WTC11 (cell line): Measurements from ENCODE around the gene SAC3D1. TPM values are rescaled to one million over a fixed set of nuclear protein-coding genes. Genes with fewer than 3 reads are reported as not detected.

Experiments used
- ATAC-seq: fragments of 200-7000 bp; cut with Tn5 transposase; 2 replicates; pipeline ENCODE4 v1.10.0; 2021; ENCODE audit warnings: mild to moderate bottlenecking, moderate library complexity
- CTCF ChIA-PET: fragments of 300-600 bp; sonication (Branson Sonifier 250); formaldehyde crosslinking; loops from one replicate; lab custom pipeline; 2021; ENCODE audit warnings: antibody characterized with exemption; lab: Charles Lee
- POLR2A ChIA-PET: fragments of 350-600 bp; sonication (Branson Sonifier 250); formaldehyde crosslinking; loops from one replicate; lab custom pipeline; 2021; ENCODE audit warnings: antibody characterized with exemption; lab: Charles Lee
- DNase-seq: peaks from one replicate; pipeline ENCODE4 v3.0.0; 2021; ENCODE audit warnings: low spot score
- H3K27ac Mint-ChIP-seq: 2 replicates; pipeline ENCODE4 v1.8.0; 2021; ENCODE audit warnings: mixed read lengths
- H3K27me3 Mint-ChIP-seq: 2 replicates; pipeline ENCODE4 v1.8.0; 2021; ENCODE audit warnings: low read depth, mild to moderate bottlenecking, moderate library complexity, mixed read lengths
- H3K36me3 Mint-ChIP-seq: 2 replicates; pipeline ENCODE4 v1.8.0; 2021; ENCODE audit warnings: mixed read lengths
- H3K4me1 Mint-ChIP-seq: 2 replicates; pipeline ENCODE4 v1.8.0; 2022; ENCODE audit warnings: mixed read lengths
- H3K4me3 Mint-ChIP-seq: 2 replicates; pipeline ENCODE4 v1.8.0; 2021; ENCODE audit warnings: mild to moderate bottlenecking, moderate library complexity, mixed read lengths
- H3K9me3 Mint-ChIP-seq: 2 replicates; pipeline ENCODE4 v1.8.0; 2021; ENCODE audit warnings: mixed read lengths
- CBFB ChIP-seq: sonication (generic); formaldehyde crosslinking; IDR thresholded peaks from 2 replicates; pipeline ENCODE4 v1.8.1; 2022; ENCODE audit warnings: mild to moderate bottlenecking, low read depth, missing genetic modification reagents
- CREB1 ChIP-seq: sonication (generic); formaldehyde crosslinking; IDR thresholded peaks from 2 replicates; pipeline ENCODE4 v1.8.0; 2023; ENCODE audit warnings: mild to moderate bottlenecking, missing genetic modification reagents
- EMX1 ChIP-seq: fragments of 250-450 bp; sonication (Bioruptor Pico); IDR thresholded peaks from 2 replicates; pipeline ENCODE4 v1.8.0; 2021; ENCODE audit warnings: mild to moderate bottlenecking
- ERG ChIP-seq: fragments of 250-450 bp; sonication (Bioruptor Pico); IDR thresholded peaks from 2 replicates; pipeline ENCODE4 v1.8.0; 2021; ENCODE audit warnings: mild to moderate bottlenecking
- JUN ChIP-seq: sonication (generic); formaldehyde crosslinking; IDR thresholded peaks from 2 replicates; pipeline ENCODE4 v1.8.0; 2023; ENCODE audit warnings: mild to moderate bottlenecking, missing genetic modification reagents
- MXD4 ChIP-seq: fragments of 250-450 bp; sonication (Bioruptor Pico); IDR thresholded peaks from 2 replicates; pipeline ENCODE4 v1.8.0; 2021; ENCODE audit warnings: mild to moderate bottlenecking, moderate library complexity, borderline replicate concordance
- NR1H2 ChIP-seq: sonication (generic); formaldehyde crosslinking; IDR thresholded peaks from 2 replicates; pipeline ENCODE4 v1.9.0; 2021; ENCODE audit warnings: mild to moderate bottlenecking, moderate library complexity, missing genetic modification reagents
- RORB ChIP-seq: fragments of 250-450 bp; sonication (Bioruptor Pico); IDR thresholded peaks from 2 replicates; pipeline ENCODE4 v1.9.0; 2021; ENCODE audit warnings: mild to moderate bottlenecking
- STAT6 ChIP-seq: sonication (generic); formaldehyde crosslinking; conservative IDR thresholded peaks from 2 replicates; pipeline ENCODE4 v1.8.1; 2023; ENCODE audit warnings: mild to moderate bottlenecking, low read depth, missing genetic modification reagents, moderate library complexity
- TCF7 ChIP-seq: sonication (generic); formaldehyde crosslinking; IDR thresholded peaks from 2 replicates; pipeline ENCODE4 v1.8.0; 2022; ENCODE audit warnings: mild to moderate bottlenecking, low read depth, missing genetic modification reagents, moderate library complexity
- USF2 ChIP-seq: sonication (generic); formaldehyde crosslinking; IDR thresholded peaks from 2 replicates; pipeline ENCODE4 v1.8.1; 2023; ENCODE audit warnings: mild to moderate bottlenecking, missing genetic modification reagents, moderate library complexity
- ZNF232 ChIP-seq: sonication (generic); formaldehyde crosslinking; IDR thresholded peaks from 2 replicates; pipeline ENCODE4 v1.8.0; 2022; ENCODE audit warnings: mild to moderate bottlenecking, missing genetic modification reagents
- ZNF281 ChIP-seq: sonication (generic); formaldehyde crosslinking; IDR thresholded peaks from 2 replicates; pipeline ENCODE4 v1.8.0; 2023; ENCODE audit warnings: mild to moderate bottlenecking, missing genetic modification reagents
- ZNF317 ChIP-seq: sonication (generic); formaldehyde crosslinking; IDR thresholded peaks from 2 replicates; pipeline ENCODE4 v1.8.1; 2023; ENCODE audit warnings: low read depth, mild to moderate bottlenecking, moderate library complexity, missing genetic modification reagents, borderline replicate concordance
- total RNA-seq: library from RNA; stranded (reverse); gene quantifications from 3 replicates; pipeline ENCODE4 v1.2.3, GENCODE V29; 2021
- TF ChIP-seq, protein P1 (sequence below): sonication (generic); formaldehyde crosslinking; IDR thresholded peaks from 2 replicates; pipeline ENCODE4 v1.8.1; 2023; ENCODE audit warnings: mild to moderate bottlenecking, missing genetic modification reagents

SAC3D1 gene
- total RNA-seq, 1 experiment from 2014 or later, result 26.2 TPM

GRCh38 chr11:65042891-65043290 lies 1.9 kb downstream of the SAC3D1 start:
- no peak for ATAC-seq
- ChIA-PET CTCF (interaction anchor here (0.6 to 3.4 kb wide), 3 partner anchors 15 to 29 kb away, joined by 3 to 17 read pairs (median 4); partner anchors contain the start of gene ARL2), POLR2A (no interaction called here)
- no peak overlapping the region for H3K27ac Mint-ChIP-seq
- H3K4me3 Mint-ChIP-seq, result peak overlapping the region; percentile 90
- H3K36me3 Mint-ChIP-seq, result peaks cover 5% of the 10 kb centered on the region
- no peaks in the 10 kb centered on the region for H3K9me3 Mint-ChIP-seq
- no peak for DNase-seq
- no peaks in the 10 kb centered on the region for H3K27me3 Mint-ChIP-seq
- TF ChIP-seq TCF7 (CRISPR knock-in tag), result no peak
- TF ChIP-seq, protein P1, sequence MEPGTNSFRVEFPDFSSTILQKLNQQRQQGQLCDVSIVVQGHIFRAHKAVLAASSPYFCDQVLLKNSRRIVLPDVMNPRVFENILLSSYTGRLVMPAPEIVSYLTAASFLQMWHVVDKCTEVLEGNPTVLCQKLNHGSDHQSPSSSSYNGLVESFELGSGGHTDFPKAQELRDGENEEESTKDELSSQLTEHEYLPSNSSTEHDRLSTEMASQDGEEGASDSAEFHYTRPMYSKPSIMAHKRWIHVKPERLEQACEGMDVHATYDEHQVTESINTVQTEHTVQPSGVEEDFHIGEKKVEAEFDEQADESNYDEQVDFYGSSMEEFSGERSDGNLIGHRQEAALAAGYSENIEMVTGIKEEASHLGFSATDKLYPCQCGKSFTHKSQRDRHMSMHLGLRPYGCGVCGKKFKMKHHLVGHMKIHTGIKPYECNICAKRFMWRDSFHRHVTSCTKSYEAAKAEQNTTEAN (CRISPR knock-in tag), result no peak
- peaks cover 14% of the 10 kb centered on the region for H3K4me1 Mint-ChIP-seq

DNA sequence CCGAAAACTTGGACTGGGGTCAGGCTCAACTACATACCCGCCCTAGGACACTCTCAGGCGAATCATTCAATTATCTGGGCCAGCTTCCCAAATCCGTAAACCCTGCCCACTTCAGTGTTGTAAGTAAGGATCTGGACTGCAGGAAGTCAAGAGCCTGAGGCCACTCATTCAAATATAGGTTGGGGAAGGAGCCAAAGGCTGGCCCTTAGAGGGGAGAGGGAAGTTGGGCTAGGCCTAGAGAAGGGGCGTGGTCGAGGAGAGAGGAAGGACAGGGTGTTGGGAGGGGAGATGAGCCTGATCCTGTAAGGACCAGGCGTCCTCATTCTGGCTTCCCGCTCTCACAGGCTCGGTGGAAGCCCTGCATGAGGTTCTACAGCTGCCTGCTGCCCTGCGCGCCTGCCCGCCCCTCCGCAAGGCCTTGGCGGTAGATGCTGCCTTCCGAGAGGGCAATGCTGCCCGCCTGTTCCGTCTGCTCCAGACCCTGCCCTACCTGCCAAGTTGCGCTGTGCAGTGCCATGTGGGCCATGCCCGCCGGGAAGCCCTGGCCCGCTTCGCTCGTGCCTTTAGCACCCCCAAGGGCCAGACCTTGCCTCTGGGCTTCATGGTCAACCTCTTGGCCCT lies 3.0 kb downstream of the SAC3D1 start:
- ChIA-PET CTCF (no interaction called here), POLR2A (no interaction called here)
- H3K9me3 Mint-ChIP-seq, result no peaks in the 10 kb centered on the region
- peaks cover 21% of the 10 kb centered on the region for H3K4me1 Mint-ChIP-seq
- no peak overlapping the region for H3K27ac Mint-ChIP-seq
- no peaks in the 10 kb centered on the region for H3K27me3 Mint-ChIP-seq
- no peak for ATAC-seq
- DNase-seq, result no peak
- TF ChIP-seq JUN (CRISPR knock-in tag), result no peak
- no peak for TF ChIP-seq ERG
- TF ChIP-seq ZNF281 (CRISPR knock-in tag), result no peak
- TF ChIP-seq ZNF317 (CRISPR knock-in tag), result no peak
- TF ChIP-seq ZNF232 (CRISPR knock-in tag), result no peak
- TF ChIP-seq MXD4 (CRISPR knock-in tag), result no peak
- no peak for TF ChIP-seq RORB (CRISPR knock-in tag)
- TF ChIP-seq CREB1, result no peak
- no peak for TF ChIP-seq CBFB (CRISPR knock-in tag)
- no peak for TF ChIP-seq USF2 (CRISPR knock-in tag)
- TF ChIP-seq EMX1 (CRISPR knock-in tag), result no peak
- TF ChIP-seq STAT6, result no peak
- no peak for TF ChIP-seq NR1H2
- H3K4me3 Mint-ChIP-seq, result no peak overlapping the region
- peaks cover 5% of the 10 kb centered on the region for H3K36me3 Mint-ChIP-seq
